ENCODE data around the gene CLTCL1. TPM values are rescaled to one million over a fixed set of nuclear protein-coding genes. Genes with fewer than 3 reads are reported as not detected.
A peak's percentile ranks its signal among the peaks of the same experiment; 100 is the strongest.

The CLTCL1 gene
- total RNA-seq, 1 donor from 2014 or later, result 18.0 TPM

DNA sequence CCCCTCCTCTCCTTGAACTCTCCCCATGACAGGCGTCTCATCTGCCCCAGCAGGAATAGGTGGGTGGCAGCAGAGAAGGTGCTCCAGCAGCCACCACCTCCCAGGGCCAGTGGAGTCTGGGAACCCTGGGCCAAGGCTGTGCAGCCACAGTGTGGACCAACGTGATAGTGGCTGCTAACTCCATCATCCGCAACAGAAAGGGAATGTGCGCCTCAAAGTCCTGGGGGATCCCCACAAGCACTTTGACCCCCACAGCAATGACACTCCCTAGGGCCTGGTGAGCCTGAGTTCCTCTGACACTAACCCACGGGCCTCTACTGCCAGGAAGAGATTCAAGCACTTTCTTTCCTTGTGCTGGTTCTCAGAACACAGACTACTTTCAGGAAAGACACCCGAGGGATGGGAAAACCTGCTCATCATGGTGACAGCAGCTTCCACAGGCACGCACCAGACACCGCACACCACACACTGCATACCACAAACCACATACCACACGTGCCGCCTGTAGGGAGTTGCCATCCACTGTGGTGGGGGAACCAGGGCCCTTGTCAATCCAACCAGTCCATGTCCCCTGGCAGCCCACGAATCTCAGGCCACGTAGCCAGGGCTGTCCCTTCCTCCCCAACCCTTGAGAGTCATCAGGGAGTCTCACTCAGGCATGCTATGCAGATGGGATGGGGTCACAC lies 109.6 kb downstream of the CLTCL1 start:
- no peak for DNase-seq (ENCODE audit: low spot score)

DNA sequence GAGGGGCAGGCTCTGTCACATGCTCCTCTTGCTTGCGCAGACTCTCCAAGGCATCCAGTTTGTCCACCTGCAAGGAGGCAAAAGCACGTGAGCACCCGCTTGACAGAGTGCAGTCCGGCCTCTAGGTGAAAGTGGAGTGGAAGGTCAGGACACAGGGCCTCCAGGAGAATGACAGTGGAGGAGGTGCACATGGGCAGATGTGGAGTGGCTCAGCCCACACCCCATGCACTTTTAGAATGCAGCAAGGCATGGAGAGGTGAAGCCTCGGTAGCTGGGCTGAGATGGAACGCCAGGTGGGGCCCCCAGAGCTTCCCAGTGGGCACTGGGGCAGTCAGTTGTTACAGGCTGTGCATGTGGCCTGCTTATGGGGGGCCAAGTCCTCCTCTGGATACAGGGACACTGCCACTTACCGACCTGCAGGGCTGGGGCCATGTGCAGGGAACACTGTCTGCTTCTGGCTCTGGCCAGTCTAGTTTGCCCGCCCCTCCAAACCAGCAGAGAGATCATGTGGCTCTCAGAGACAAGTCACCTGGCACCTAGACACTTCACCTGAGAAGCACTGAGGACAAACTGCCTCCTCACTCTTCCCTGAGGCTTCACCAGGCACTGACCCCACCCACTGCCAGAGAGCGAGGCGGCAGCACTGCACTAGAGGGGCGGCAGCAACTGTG lies 110.6 kb downstream of the CLTCL1 start:
- no peak for DNase-seq (ENCODE audit: low spot score)
- intact Hi-C loops (cut with DNase I), result no loop called here

More for the DNA sequence above, 109.6 kb downstream of the CLTCL1 start:
- intact Hi-C loops (cut with DNase I), result loop anchor here (2.0 kb wide), 1 partner anchor 19 kb away; no protein-coding TSS in a partner anchor

DNA sequence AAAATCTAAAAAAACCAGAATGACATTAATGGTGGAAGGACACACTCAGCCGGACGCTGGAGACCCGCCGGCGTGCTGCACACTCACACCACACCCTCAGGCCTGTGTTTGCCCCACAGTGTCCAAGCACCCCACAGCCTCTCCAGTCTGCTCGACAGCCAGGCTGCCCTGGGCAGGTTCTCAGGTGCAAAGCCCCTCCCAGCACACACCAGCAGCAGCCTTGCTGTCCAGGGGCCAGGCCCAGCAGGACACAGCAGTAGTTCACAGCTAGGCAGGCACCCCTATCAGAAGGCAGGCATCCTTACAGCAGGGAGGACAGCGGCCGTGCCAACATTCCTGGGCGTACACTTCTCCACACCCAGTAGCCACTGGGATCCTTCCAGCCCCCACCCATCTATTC lies 111.3 kb downstream of the CLTCL1 start:
- intact Hi-C loops (cut with DNase I), result no loop called here
- no peak for DNase-seq (ENCODE audit: low spot score)

DNA sequence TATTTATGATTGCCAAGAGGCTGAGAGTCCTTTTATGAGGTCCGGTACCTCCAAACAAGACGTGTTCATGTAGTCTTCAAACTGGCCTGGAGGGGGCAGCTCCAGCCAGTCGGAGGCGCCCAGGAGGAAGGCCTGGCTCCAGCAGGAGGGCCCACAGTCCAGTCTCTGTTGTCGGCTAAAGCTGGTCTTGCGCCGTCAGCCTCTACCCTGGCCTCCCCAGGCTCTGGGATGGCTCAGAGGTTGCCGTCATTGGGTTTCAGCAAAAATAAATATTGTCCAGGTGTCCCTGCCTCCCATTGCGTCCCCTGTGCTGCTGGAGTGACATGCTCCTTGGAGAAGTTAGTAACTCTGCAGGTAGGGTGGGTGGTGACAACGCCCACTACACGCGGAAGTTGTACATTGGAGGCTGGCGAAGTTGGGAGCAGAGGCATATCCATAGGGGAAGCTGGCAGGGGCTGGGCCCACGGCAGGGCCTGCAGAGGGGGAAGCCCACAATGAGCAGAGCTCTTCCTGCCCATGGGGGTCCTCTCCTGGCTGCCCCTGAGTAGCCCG lies 111.9 kb downstream of the CLTCL1 start:
- no peak for DNase-seq (ENCODE audit: low spot score)
- intact Hi-C loops (cut with DNase I), result loop anchor here (2.0 to 5.0 kb wide), 4 partner anchors 35 to 268 kb away; partner anchors contain the start of genes C22orf39, CLTCL1, DGCR2 and ESS2

DNA sequence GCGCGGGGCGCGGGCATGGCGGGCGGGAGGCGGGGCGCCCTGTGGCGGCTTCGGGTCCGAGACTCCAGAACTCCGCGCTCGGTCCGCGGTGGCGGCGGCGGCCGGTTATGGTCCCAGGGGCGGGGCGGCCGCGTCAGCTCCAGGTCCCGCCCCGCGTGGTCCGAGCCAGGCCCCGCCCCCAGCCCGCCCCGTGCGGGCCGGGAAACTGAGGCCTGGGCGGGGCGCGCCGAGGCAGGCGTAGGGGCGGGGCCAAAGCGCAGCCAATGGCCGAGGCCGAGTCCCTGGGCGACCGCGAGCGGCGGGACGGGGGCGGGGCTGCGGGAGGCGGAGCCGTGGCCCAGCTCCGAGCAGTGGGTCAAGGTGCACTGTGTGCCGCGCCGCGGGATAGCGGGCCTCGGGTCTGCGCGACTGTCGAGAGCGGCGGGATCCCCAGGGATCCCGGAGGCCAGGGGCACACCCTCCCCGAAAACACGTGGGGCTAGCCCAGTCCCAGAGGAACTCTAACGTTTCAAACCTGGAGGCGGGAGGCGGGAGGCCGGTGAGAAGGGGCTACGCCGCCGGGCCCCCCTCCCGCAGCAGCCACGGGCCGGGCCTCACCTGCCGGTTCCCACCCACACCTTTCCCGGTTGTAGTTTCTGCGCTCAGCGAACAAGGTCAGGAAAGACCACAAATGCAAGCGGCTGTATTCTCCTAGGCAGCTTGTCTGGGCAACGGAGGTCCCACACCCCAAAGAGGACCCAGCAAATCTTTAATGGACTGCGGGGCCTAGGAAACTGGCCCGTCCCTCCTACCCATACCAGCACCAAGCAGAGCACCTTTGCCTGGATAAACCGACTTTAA lies 112.6 kb downstream of the CLTCL1 start, which contains the start of gene SLC25A1:
SLC25A1 (minus strand) TSS at position 80 of the 840 bp plus-strand sequence; CDS start at position 17, 63 bp downstream.
- DNase-seq (ENCODE audit: low spot score), result peak; percentile 95
- intact Hi-C loops (cut with DNase I), result loop anchor here (2.0 to 5.0 kb wide), 4 partner anchors 34 to 268 kb away; partner anchors contain the start of genes C22orf39, CLTCL1, DGCR2 and ESS2

DNA sequence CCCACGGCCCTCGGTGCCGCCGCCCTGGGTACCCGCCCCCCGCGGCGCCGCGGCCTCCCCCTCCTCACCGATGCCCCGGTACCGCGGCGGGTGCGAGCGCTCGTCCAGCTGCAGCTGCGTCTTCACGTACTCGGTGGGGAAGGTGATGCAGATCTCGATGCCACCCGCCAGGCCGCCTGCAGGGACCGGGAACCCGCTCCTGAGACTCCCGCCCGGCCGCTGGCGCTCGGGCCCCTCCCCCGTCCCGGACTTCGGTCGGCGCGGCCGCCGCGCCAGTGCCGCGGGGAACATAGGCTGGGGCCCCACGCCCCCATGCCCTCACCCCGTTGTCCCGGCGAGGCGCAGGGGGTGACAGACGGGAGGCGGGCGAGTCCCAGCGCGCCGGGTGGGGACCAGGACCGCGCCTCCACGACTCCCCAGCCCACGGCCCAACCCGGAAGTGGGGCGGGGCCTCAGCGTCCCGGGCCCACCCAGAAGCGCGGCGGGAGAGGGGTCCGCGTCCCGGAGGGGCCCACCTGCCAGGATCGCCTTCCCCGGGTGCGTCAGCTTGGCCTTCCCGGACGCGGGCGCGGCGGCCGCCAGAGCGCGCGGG lies 113.4 kb downstream of the CLTCL1 start:
- no peak for DNase-seq (ENCODE audit: low spot score)
- intact Hi-C loops (cut with DNase I), result loop anchor here (2.0 to 5.0 kb wide), 4 partner anchors 33 to 269 kb away; partner anchors contain the start of genes C22orf39, CLTCL1, DGCR2 and ESS2

DNA sequence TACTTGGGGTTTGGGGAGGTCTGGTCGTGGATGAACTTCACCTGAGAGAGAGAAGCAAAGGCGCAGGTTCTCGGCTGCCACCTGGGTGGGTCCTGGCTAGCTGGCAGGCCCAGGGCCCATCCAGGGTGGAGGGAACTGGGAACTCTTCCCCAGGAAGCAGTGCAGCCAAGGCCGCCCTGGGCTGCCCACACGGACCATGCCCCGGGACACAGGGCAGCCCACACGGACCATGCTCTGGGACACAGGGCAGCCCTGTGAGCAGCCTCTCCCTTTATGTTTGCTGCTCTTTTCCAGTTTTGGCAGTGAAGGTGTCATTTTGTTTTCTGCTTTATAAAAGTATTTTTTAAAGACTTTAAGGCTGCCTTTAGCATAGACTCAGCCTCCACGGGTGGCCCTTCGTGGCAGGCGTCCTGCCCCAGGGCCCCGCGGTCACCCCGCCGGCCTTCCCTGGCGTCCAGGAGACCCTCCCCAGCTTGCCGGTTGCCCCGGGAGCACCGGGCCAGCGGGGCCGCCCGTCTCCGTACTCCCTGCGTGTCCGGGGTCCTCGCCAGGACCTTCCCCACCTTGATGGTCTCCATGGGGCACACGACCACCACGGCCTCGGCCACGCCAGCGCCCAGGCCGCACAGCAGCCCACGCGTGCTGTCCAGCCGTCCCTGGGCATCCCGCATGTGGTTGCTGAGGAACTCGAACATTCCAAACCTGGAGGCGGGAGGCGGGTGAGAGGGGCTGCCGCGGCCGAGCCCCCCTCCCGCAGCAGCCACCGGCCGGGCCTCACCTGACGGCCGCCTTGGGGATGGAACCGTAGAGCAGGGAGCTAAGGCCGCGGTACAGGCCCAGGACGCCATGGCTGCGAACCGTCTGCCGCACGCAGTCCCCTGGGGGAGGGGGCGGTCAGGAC lies 114.1 kb downstream of the CLTCL1 start:
- intact Hi-C loops (cut with DNase I), result loop anchor here (2.0 to 5.0 kb wide), 4 partner anchors 33 to 270 kb away; partner anchors contain the start of genes C22orf39, CLTCL1, DGCR2 and ESS2
- no peak for DNase-seq (ENCODE audit: low spot score)

DNA sequence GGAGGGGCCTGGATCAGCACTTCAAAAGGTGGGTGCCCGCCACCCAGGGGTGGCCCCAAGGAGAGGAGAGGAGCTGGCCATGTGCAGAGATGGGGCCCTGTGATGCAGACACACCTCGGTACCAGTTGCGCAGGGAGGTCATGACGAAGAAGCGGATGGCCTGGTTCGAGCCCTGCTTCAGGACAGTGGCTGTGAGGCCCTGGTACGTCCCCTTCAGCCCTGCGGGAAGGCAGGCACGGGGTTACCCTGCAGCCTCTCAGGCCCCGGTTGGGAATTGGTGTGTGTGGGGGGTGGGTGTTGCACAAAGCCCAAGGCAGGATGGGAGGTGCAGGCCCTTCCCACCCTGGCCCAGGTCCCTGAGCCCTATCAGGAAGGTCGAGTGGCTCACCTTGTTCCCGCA lies 114.8 kb downstream of the CLTCL1 start:
- intact Hi-C loops (cut with DNase I), result loop anchor here (5.0 kb wide), 3 partner anchors 54 to 271 kb away; partner anchors contain the start of genes C22orf39, CLTCL1 and DGCR2
- DNase-seq (ENCODE audit: low spot score), result no peak

DNA sequence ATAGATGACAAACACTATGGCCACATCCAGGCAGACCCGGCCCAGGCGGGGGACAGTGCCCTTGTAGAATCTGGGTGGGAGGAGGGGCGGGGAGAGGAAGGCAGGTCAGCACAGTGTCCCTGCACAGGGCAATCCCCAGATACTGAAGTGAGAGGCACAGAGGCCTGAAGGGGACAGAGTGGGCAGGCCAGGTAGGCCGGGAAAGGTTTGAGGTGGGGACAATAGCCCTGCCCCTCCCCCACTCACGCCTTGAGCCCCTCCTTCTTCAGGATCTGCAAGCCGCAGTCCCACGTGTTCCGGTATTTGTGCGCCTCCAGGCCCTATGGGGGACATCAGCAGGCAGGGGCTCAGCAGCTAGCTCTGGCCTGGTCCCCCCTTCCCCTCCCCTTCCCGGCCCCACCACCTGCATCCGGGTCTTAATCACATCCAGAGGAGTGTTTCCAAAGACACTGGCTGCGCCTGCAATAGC lies 115.3 kb downstream of the CLTCL1 start:
- DNase-seq (ENCODE audit: low spot score), result no peak
- intact Hi-C loops (cut with DNase I), result loop anchor here (5.0 kb wide), 3 partner anchors 54 to 271 kb away; partner anchors contain the start of genes C22orf39, CLTCL1 and DGCR2

DNA sequence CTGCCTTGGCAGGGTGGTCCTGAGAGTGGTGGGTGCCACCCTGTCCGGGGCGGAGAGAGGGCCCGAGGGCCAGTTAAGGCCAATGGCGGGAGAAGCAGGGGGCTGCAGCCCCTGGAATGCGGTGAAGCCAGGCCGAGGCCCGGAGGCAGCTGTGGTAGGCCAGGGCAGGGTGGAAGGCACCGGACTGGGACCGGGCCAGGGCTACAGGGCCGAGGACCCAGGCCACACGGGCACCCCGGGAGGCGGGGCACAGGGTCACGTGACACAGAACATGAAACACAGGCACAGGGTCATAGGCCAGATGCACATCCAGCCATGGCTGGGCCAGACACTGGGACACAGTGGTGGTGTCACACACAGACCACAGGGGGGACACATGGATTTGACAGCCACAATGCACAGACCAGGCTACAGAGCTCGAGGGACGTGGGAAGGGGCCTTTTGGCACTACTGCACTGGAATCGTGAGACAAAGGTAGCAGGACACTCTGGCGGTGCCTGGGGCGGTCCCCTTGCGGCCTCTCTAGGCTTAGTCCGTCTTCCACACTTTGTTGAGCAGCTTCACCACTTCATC lies 115.8 kb downstream of the CLTCL1 start:
- intact Hi-C loops (cut with DNase I), result loop anchor here (5.0 kb wide), 3 partner anchors 53 to 272 kb away; partner anchors contain the start of genes C22orf39, CLTCL1 and DGCR2
- no peak for DNase-seq (ENCODE audit: low spot score)

DNA sequence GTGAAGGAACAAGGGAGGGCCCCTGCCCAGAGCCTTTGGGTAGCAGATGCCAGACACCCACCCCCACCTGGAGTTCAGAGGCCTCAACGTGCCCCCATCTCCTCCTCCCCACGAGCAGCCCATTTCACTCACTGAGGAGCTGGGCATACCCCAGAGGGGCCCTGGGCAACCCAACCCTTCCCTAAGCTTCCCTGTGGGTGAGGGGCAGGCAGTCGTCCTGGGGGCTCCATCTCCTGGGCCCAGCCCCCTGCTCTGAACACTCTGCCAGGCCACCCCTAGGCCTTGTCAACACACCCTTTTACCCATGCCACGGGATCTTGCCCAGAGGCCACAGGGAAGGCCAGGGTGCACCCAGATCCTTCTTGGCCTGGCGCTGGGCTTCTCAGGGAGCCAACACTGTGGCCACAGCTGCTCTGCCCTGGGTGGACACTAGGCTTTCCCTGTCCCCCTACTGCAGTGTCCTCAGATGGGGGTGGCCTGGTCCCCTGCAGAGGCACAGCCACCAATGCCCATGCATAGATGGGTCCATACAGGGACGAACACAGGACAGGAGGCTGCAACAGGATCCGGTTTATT lies 116.4 kb downstream of the CLTCL1 start:
- no peak for DNase-seq (ENCODE audit: low spot score)
- intact Hi-C loops (cut with DNase I), result loop anchor here (5.0 kb wide), 3 partner anchors 53 to 272 kb away; partner anchors contain the start of genes C22orf39, CLTCL1 and DGCR2

DNA sequence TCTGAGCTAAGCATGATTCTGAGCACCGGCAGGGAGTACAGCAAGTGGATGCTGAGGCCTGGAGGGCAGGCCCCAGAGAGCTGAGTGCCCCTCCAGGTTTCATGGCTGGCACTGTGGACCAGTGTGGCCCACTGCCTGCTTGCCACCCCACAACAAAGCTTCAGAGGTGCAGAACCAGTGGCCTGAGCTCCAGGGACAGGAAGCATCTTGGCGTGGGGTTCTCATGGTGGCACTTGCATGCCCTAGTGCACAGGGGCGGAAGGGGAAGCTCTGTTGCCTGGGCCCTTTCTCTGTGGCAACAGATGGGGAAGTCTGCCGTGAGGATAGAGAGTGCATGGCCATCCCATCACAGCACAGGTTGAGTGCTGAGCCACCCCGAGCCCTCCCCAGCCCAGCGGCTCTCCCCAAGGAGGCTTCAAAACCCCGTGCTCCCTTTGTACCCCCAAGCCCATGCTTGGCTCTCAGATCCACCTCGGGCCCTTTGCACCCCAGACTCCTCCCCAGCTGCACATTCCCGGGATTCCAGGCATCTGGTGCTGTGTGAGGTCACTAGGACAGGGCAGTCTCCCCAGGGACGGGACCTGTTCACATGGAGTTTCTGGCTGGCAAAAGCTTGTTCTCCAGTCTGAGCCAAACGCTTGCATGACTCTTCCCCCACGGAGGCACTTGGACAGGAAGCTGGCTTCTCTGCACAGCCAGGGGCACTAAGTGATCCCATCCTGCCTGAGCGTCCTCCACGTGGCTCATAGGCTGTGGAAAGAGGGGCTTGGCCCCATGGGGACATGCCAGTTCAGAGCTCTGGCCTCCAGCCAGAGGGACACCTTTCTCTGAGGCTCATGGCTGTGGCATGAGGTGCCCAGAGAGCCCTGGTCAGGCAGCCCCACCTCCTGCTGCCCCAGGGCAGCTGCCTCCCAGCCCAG lies 117.2 kb downstream of the CLTCL1 start:
- intact Hi-C loops (cut with DNase I), result loop anchor here (5.0 kb wide), 3 partner anchors 52 to 273 kb away; partner anchors contain the start of genes C22orf39, CLTCL1 and DGCR2
- DNase-seq (ENCODE audit: low spot score), result no peak

DNA sequence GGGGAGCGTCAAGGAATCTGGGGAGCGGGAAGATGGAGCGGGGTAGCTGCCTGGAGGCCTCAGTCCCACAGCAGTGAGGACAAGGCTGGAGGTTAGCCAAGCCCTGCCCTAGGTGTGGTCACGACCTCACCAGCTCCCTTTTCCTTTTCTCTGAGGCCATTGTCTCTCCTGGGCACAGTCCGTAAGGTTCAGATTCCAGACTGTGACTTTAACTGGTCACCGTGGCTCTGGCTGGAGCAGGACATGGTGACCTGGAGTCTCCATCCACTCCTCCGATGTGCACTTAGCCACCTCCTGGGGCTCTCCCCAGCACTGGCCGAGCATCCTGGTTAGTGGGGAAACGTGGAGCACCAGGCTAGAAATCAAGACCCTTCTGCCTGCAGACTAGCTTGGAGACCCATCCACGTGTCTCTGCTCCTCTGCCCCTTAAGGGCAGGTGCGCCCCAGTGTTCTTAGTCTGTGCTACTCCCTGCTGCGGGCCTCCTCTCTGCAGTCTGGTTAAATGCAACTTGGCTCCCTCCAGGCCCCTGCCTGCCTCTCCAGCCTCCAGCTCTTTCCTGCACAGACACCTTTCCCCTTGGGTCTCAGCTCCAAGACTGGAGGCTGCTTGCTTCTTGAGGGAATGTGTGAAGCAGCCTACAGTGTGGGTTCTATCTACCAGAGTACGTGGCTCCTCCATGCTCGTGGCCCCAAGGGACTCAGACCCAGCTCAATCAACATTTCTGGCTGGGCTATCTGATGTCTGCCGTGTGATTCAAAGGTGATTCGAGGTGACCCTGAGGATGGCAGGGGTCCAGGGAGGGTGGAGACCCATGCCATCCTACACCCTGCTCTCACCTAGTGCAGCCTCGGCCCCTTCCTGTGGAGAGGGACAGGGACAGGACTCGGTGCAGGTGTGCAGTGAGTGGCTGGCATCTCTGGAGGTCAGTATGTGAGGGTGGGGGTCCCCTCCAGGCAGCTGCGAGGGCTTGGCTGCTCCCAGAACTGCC lies 118.2 kb downstream of the CLTCL1 start:
- DNase-seq (ENCODE audit: low spot score), result no peak
- intact Hi-C loops (cut with DNase I), result no loop called here

DNA sequence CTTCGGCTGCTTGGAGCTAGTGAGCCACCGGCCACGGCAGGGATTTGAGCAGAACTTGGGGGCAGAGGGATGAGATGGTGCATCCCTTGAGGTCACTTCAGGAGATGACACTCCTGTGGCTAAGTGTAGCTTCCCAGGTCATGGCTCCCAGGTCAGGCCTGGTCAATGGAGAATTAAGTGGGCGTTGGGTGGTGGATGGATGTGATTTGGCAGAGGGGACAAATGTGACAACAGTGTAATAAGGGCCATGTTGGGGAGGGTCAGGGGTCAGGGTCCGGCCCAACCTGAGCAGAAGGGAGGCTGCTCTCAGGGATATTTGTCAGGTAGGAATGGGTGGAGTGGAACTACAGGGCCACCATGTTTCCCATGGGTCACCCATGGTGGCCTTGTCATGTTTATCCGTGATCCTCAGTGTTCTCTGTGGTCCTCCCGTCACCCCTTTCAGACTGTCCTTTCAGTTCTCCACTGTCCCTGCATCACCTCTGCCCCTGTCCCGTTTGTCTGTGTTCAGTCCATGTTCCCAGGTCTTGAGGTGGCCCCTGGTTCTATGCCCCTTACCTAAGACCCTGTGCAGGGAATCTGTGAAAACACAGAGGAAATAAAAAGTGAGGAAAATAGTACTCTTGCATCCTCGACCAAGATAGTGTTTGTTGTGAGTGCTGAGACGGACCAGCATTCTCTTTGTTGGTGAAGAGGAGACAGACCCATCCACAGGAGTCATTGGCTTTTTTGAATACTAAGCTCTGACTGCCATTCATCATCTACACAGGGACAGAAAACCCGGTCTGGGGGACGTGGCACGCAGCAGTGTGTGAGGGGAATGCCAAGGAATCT lies 119.1 kb downstream of the CLTCL1 start:
- DNase-seq (ENCODE audit: low spot score), result no peak
- intact Hi-C loops (cut with DNase I), result no loop called here

Data from cardiac septum (tissue), 1 donor.